ENCODE measurements around the gene FRS2. TPM values are rescaled to one million over a fixed set of nuclear protein-coding genes. Genes with fewer than 3 reads are reported as not detected.

FRS2 gene
- total and polyA plus RNA-seq, 2 of the 4 experiments (the other 2 are of a cell fraction), result 12.4 to 58.3 TPM

DNA sequence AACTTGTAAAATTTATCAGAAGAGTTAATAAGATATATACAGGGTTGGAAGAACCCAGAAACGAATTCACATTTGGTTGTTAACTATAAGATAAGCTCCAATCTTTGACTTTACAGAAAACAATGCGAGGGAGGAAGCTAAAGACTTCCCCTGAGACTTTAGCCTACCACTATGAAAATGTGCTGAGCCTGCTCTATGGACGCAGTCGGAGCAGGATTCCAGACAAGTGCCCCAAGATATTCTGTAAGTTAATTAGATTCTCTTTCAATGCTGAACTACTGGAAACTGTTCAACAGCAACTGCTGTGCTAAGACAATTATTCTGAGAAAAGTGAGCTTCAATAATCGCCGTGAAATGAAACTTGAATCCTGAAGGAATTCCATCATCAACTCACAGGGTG, 148.9 kb downstream of the FRS2 start:
- no peaks in the 10 kb centered on the region for H3K36me3 ChIP-seq (ENCODE audit: control insufficient read depth, insufficient read depth, low read length)
- H3K79me1 ChIP-seq (ENCODE audit: low read depth in 1 of 2, low read length in 2 of 2), result no peaks in the 10 kb centered on the region
- DNase-seq, result no peak
- no peaks in the 10 kb centered on the region for H3K4me1 ChIP-seq (ENCODE audit: control insufficient read depth, insufficient read depth, low read length)
- no peak overlapping the region for H2AFZ ChIP-seq (replicated peaks; ENCODE audit: low read length, poor library complexity)
- no peaks in the 10 kb centered on the region for H4K20me1 ChIP-seq (ENCODE audit: insufficient read depth, low read length)
- H3K23ac ChIP-seq (ENCODE audit: low read depth, low read length), result no peak overlapping the region
- no peak overlapping the region for H3K27ac ChIP-seq (ENCODE audit: insufficient read depth, low read length)
- H3K27me3 ChIP-seq (ENCODE audit: control insufficient read depth, insufficient read depth, low read length), result peaks cover 24% of the 10 kb centered on the region
- H2AK9ac ChIP-seq (replicated peaks; ENCODE audit: low read depth, low read length, poor library complexity), result no peak overlapping the region
- ChIA-PET CTCF (interaction anchor here (0.8 kb wide), 1 partner anchor 12 kb away, joined by 3 read pairs; no protein-coding TSS in a partner anchor), POLR2A (ENCODE audit: unreplicated experiment) (no interaction called here)
- no peak overlapping the region for H2BK20ac ChIP-seq (ENCODE audit: low read depth, low read length)
- no peak overlapping the region for H2AK5ac ChIP-seq (ENCODE audit: low read depth, low read length)
- H4K8ac ChIP-seq (ENCODE audit: low read depth in 2 of 2, low read length in 2 of 2), result no peak overlapping the region
- no CpG with 5 or more reads among the region's 6 CpGs for WGBS, 2 experiments (ENCODE audit: extremely low coverage in 2 of 2, insufficient read length in 1 of 2)
- no peak overlapping the region for H2BK15ac ChIP-seq (ENCODE audit: low read depth, low read length)
- no peak overlapping the region for H3K14ac ChIP-seq (replicated peaks; ENCODE audit: low read depth, low read length)
- no peak overlapping the region for H3K4ac ChIP-seq (ENCODE audit: low read depth, low read length)
- no peak overlapping the region for H3K9ac ChIP-seq (ENCODE audit: low read depth, low read length)
- no peak overlapping the region for H3K56ac ChIP-seq (ENCODE audit: extremely low read depth, insufficient read depth, low read length)
- H4K91ac ChIP-seq (ENCODE audit: insufficient read depth, low read depth, low read length), result no peak overlapping the region
- no peak overlapping the region for H3K4me2 ChIP-seq (ENCODE audit: low read depth, low read length)
- no peak for TF ChIP-seq CEBPB (IDR thresholded peaks at IDR 0.05; ENCODE audit: low read depth, low read length)
- TF ChIP-seq, protein P1, sequence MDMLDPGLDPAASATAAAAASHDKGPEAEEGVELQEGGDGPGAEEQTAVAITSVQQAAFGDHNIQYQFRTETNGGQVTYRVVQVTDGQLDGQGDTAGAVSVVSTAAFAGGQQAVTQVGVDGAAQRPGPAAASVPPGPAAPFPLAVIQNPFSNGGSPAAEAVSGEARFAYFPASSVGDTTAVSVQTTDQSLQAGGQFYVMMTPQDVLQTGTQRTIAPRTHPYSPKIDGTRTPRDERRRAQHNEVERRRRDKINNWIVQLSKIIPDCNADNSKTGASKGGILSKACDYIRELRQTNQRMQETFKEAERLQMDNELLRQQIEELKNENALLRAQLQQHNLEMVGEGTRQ (IDR thresholded peaks at IDR 0.05; ENCODE audit: low read depth, low read length), result no peak
- no peak for ATAC-seq (ENCODE audit: low read depth)
- intact Hi-C loops (cut with micrococcal nuclease), result no loop called here
- H3K18ac ChIP-seq (ENCODE audit: low read depth, low read length), result no peak overlapping the region
- H3K9me1 ChIP-seq (ENCODE audit: insufficient read depth, low read length), result no peaks in the 10 kb centered on the region
- H3K9me3 ChIP-seq (ENCODE audit: control insufficient read depth, insufficient read depth, low read length), result no peaks in the 10 kb centered on the region
- in situ Hi-C loops (cut with MboI; ENCODE audit: low sequenced_read_pairs), result no loop called here
- H3K4me3 ChIP-seq (ENCODE audit: insufficient read depth, low read depth, low read length), result no peak overlapping the region
- H4K5ac ChIP-seq (ENCODE audit: low read depth, low read length), result no peak overlapping the region
- H2BK120ac ChIP-seq (ENCODE audit: low read depth, low read length), result no peak overlapping the region
- no peak overlapping the region for H2BK5ac ChIP-seq (ENCODE audit: low read depth, low read length, poor library complexity, severe bottlenecking)
- no TSS peak for BruUV-seq (replicated peaks)
- dilution Hi-C loops (cut with HindIII; ENCODE audit: low sequenced_read_pairs, unreplicated experiment), result no loop called here
